NCI-H187 treated with DMSO at 0.1 percent for 48 hours (cell line): ENCODE results near the gene CBX8.

ENCODE experiments used
- DNase-seq: peaks from one replicate; lab custom pipeline; 2025; lab: John Stamatoyannopoulos, UW

The CBX8 gene

DNA sequence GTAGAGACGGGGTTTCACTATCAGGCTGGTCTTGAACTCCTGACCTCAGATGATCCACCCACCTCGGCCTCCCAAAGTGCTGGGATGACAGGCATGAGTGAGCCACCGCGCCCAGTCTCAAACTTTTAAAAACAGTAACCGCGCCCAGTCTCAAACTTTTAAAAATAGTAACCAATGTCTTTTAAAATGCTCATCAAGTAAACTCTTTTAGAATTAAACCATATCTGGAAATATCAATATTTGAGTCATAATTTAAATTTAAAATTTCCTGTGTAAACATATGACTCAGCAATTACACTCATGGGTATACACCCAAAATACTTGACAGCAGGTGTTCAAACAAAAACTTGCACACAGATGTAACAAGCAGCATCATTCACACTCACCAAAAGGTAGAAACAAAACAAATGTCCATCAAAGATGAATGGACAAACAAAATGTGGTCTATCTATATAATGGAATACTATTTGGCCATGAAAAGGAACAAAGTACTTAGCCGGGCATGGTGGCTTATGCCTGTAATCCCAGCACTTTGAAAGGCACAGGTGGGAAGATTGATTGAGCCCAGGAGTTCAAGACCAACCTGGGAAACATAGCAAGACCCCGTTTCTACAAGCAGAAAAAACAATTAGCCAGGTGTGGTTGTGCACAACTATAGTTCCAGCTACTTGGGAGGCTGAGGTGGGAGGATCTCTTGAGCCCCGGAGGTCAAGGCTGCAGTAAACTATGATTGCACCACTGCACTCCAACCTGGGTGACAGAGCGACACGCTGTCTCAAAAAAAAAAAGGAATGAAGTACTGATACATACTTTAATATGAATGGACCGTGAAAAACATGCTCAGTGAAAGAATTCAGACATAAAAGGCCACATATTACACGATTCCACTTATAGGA lies 46.0 kb downstream of the CBX8 start:
- DNase-seq, result no peak

DNA sequence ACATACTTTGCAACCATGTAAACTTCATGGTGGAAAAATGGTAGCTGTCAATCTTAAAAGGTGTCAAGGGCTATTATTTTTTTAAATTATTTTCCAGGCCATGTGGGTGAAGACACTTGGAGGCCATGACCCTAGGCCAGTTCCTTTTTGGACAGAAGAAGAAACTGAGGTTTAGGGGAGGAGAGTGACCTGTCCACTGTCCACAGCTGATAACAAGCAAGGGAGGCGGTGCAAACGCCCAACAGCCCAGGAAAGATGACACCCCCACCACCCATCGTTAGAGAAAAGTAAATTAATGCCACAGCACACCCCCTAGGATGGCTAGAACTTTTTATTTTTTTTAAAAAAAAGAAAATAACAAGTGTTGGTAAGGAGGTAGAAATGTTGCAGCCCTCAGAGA lies 46.9 kb downstream of the CBX8 start:
- DNase-seq, result no peak

DNA sequence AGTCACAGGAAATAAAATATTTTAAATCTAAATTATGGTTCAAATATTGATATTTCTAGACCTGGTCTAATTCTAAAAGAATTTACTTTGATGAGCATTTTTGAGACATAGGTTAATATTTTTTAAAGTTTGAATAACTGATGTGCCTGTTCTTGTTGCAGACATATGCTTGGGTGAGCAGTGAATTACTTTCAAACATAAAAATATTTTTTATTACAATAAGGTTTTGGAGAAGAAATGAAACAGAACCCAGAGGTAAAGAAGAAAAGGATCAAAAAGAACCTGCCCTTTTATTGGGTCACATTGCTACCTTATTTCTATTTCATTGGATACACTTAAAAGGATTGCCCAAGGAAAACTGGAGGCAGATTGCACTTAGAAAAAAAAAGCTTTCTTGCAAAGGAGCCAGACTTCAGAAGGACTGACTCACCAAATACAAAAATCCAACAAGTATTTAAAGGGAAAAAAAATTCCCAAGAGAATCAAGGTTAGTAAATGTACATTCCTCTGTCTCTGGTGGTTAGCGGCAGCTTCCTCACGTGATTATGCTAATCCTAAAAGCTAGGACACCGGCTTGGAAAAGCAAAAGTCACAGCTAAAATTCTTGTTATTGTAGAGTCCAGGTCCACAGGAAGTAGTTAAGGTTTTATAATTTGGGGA lies 47.6 kb downstream of the CBX8 start:
- no peak for DNase-seq

DNA sequence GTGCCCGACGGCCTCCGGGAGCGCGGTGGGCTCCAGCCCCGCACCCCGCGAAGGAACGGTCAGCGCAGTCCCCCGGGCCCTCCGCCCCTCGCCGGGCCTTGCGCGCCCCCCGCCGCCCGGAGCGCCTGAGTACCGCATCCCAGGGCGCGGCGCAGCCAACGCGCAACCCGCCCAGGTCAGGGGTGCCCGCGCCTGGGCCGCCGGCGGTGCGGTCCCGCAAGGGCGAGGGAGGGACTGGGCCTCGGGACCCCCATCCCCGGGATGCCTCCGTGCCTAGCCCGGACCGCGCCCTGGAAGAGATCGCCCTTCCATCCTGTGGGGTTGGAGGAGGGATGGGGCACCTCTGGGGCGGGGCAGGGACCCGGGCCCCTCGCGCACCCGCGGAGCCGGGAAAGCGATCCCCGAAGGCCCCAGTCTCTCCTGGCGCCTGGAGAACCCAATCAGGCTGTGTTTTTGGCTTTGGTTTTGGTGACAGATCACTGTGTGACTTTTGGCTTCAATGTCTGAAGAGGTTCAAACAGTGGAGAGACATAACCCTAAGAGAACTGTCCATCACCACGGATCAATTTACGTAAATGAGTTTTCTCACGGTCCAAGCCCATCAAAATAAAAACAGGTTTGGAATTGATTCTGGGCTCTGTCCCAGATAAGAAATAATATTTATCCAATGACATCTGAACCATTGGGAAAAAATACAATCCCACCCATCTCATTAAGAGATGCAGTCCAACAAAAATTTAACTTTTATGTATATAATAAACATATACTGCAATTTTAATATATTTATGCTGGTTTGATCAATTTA lies 48.4 kb downstream of the CBX8 start:
- no peak for DNase-seq

DNA sequence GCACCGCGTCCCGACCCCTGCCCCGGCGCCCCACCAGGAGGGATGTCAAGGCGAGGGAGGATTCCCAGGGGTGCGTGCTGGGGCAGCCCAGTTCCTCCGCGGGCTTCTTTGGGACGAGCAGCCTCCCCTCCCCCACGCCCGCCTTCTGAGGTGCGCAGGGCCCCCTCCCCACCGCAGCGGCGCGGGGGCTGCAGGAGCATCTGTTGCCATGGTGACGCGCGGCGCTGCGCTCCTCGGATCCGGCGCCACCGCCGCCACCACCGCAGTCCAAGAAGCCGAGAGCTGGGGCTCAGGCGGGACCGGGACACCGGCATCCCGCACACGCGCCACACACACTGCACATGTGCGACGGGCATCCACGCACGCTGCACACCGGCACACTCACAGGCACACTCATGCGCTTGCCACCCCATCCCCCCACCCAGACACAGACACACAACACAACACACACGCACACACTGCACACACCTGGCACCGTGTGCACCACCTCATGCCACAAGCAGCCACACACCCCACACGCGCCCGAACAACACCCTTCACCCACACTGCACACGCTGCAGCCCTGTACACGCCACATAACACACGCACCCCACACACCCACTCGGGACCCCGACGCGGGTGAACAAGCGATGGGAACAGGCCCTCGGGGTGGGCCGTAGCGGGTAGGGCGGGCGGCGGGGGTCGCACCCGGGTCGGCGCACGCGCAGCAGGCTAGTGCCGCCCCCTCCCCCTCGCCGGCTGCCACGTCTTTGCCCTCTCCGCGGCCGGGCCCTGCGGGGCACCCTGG lies 49.2 kb downstream of the CBX8 start:
- DNase-seq, result no peak

DNA sequence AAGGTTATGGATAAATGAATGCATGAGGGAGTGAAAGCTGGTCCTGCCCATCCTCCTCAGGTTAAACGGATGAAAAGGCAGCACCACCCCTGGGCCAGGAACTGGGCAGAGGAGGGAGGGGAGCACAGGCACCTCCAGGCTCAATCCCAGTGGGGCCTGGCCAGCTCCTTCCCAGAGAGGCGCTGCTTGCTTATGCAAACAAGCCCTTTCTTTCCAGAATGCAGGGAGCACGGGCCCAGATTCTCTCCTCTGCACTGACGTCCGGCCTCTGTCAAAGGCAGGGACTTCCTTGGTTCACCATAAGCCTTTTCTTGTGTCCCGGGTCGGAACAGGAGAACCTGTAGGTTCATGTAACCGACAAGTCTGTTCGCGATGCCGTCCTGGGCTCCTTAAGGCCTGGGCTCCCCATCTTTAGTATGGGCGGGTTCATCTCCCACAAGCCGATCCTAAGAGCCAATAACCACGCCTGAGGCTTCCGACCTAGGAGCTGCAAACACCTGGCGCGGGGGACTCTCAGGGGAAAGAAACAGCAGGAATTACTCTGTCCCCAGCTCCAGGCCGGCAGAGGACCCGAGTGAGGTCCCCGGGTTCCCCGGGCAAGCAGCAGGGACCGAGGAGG lies 49.9 kb downstream of the CBX8 start:
- DNase-seq, result no peak

DNA sequence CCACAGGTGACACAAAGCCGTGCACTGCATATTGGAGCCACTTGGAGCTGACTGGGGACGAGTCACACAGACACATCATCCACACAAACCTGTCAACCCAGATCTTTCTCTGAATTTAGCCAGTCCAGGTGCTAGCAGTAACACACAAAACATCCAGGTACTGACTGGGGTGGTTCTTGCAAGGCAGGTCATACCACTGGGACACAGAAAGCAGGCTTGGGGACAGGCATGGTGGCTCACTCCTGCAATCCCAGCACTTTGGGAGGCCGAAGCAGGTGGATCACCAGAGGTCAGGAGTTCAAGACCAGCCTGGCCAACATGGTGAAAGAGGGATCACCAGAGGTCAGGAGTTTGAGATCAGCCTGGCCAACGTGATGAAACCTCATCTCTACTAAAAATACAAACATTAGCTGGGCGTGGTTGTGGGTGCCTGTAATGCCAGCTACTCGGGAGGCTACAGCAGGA lies 51.2 kb downstream of the CBX8 start:
- no peak for DNase-seq

DNA sequence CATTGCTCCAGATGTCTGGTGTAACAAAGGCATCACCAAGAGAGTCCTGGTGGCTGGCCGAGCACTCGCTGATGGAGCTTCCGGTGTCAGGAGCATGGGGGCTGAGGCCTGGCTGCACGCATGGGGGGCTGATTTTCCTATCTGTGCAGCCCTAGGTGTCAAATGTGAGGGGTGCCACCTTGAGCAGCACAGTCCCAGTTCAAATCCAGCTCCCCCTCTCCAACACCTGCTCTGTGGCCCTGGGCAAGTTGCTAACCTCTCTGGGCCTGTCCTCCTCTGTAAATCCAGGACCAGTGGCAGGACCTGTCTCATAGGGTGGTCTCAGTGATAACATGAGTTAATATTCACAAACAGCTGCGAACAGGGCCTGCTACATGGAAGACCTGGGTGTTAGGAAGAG lies 53.3 kb downstream of the CBX8 start:
- DNase-seq, result no peak

DNA sequence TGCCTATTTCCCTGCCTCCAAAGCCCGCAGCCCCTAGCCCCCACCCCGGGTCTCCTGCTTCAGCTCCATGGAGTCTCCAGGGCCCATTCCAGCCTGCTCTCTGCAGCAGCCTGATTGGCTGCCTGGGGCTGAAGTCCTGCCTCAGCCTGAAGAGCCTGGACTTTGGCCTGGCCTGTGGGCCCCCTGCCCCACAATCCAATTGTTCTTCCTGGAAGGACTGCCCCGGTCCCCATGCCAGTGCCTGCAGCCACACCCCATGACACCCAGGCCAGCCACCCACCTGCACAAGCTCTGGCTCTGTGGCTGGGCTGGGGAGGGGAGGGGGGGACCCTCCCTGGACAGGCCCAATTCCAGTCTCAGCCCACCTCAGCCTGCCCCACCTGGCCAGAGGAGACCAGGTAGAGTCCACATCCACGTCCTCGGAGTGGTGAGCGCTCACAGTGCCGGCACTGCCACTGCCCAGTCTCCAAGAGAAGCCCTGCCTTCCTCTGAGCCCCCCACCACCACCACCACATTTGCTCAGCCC lies 53.9 kb downstream of the CBX8 start:
- no peak for DNase-seq

DNA sequence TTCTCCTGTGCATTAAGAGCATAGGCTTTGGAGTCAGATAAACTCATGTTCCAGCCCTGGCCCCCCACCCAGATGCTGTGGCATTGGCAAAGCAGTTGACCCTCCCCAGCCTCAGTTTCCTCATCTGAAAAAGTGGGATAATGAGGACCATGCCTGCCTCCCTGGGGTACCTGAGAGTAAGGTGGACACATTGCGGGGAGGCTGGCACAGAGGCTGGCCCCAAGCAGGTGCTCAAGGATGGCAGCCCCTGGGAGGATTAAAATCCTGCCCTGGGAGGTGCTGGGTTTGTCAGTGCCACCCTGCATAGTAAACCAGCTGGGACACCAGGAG lies 54.3 kb downstream of the CBX8 start:
- no peak for DNase-seq
